GM21360 (cell line): ENCODE results near the gene NID1.
"Not testable (repeated sequence)": the region's sequence is repeated elsewhere in the genome, so short reads cannot be mapped to it uniquely, and the experiment has no call there.

ENCODE experiments used
- ATAC-seq: cut with Tn5 transposase; IDR thresholded peaks from one replicate; pipeline ENCODE4 v1.9.1; 2021; ENCODE audit warnings: mild to moderate bottlenecking, moderate library complexity; ENCODE audit not compliant: unreplicated experiment

The NID1 gene

DNA sequence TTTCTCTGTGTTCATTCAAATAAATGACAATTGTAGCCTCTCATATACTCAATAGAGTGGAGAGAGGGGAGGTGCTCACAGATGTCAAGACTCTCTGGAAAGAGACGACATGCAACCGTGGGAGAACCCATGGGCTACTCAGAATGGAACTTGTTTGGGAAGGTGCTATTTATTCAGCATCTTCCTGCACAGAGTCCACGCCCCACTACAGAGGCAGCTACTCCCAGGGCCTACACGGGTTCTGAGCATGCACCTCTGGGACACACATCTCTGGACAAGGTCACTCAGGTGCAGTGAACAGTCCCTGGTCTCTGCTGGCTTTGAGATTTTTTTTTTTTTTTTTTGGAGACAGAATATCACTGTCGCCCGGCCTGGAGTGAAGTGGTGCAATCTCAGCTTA is 64.1 kb downstream of the NID1 start:
- ATAC-seq = no peak

DNA sequence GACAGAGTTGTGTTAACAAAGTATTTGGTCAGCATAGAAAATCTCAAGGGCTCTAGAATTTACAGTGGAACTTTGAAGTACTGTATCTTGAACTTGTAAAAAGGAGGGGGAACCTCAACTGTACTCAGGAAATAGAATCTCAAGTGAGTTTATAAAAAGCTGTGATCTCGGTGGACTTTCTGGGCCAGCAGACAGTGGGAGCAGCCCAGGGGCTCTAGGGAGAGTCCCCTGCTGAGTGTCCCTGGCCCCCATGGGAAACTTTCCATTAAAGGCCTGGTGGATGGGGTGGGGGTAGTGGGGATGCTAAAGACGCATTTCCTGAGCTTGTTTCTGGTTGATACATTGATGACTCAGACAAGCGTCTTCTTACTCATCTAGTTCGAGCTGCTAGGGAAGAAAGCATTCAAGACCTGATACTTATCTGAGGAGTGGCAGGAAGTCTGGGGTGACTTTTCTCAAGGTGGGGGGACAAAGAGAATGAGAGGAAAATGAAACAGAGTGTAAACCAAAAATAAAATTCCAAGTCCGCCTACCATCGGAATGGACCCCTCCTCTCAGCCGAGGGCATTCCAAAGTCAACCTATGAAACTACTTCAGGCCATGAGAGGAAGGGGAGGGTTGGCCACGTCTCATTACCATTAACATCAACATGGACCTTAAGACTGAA is 65.5 kb downstream of the NID1 start:
- peak; percentile 77 for ATAC-seq

DNA sequence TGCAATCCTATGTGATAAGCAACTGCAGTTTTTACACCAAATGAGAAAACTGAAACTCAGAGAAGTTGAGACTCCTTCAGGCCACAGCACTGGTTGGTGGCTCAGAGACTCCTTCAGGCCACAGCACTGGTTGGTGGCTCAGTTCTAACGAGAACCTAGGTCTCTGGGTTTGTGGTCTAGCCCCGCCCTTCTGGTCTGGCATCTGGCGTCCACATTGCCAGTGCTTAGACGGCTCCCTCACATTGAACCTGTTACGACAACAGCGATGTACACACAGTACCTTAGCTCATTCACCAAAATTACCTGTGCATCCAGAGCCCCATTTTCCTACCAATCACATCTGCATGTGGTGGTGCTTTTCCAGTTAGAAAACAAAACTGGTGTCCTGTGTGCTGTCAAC is 66.1 kb downstream of the NID1 start:
- peak; percentile 40 for ATAC-seq

DNA sequence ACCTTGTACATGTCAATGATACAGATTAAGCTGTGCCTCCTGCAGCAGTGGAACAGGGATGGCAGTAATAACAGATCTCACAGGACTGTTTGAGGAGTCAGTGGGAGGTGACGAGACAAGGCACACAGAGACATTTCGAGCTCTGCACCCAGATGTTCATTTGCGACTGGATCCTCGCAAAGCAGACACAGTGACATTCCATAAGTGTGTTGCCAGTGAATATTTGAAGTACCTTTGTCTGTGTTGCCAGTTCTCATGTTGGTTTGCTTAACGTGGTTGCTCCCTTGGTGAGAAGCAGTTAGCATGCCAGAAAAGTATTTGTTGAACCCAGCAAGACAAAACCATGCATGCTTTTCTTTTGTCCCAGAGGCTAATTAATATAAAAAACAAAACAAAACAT is 67.0 kb downstream of the NID1 start:
- no peak for ATAC-seq

DNA sequence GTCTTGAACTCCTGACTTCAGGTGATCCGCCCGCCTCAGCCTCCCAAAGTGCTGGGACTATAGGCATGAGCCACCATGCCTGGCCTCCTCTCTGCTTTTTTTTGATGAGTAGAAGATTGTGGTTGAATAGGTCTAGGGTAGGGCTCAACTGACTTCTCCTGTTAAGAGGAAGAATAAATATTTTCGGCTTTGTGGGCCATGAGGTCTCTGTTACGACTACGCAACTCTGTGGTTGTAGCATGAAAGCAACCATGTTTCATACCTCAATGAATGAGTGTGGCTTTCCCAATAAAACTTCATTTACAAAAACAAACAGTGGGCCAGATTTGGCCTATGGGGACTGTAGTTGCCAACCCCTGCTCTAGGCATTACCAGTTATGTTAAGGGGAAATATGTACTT is 67.8 kb downstream of the NID1 start:
- ATAC-seq = no peak

DNA sequence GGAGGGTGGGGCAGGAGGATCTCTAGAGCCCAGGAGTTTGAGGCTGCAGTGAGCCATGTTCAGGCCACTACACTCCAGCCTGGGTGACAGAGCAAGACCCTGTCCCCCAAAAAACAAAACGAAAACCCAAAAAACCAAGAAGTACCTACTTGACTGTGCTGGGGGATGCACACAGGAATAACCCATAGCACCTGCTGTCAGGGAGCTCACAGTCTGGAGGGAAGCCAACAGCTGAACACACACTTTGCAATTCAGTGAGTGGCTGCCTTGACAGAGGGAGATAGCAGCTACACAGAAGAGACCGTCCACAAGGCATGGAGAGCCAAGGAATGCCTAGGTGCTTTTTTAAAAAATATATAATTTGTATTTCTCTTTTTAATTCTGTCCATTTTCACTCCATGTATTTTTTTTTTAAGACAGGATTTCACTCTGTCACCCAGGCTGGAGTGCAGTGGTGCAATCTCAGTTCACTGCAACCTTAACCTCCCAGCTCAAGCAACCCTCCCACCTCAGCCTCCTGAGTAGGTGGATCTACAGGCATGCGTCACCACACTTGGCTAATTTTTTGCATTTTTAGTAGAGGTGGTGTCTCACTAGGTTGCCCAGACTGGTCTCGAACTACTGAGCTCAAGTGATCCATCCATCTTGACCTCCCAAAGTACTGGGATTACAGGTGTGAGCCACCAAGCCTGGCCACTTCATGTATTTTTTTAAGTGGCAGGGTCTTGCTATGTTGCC is 68.7 kb downstream of the NID1 start:
- ATAC-seq = no peak

DNA sequence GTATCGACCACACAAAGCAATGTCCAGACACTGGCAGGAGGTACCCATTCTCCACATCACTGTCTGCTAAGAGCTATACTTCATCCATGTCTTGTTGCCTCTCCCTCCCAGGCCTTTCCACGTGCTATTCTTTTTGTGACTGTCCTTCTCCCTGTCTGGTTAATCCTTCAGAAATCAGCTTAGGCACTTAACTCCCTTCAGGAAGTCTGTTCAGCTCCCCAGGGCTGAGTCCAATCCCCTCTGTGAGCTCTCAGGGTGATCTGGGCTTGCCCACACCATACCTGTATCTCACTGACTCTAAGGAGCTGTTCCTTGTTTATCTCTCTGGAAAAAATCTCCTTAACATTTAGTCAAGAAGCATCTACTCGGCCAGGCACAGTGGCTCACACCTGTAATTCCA is 69.4 kb downstream of the NID1 start:
- ATAC-seq = no peak

DNA sequence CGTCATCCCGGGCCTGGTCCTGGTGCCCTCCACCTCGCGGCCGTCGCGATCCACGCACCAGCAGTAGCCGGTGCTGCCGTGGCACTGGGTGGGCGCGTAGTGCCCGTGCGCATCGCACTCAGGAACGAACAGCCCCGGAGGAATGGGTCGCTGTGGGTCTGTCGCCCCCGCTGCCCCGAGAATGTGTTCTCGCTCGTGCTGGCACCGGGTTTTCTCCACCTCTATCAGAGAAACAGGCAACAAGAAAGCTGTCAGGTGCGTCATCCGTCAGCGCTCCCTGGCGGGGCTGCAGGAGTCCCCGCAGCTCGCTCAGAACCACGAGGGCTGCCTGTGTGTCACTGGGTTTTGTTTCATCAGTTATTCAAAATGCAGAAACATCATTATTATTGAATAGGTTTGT is 71.2 kb downstream of the NID1 start:
- ATAC-seq = no peak

DNA sequence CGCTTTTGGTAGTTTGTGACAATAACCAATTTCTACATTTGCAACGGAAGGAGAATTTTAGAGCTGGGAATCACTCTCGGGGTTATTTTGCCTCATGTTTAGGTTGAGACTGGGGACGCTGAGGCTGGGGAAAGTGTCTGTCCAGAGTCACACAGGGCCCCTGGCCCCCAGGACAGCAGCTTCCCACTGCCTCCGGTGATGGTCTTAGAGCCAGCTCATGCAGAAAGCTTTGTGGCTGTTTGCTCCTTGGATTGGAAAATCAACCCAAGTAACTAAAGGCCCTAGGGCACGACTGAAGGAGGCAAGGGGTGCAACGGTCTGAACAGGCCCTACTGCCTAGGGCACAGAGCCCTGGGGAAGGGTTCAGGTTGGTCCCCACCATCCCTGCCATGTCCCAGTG is 72.0 kb downstream of the NID1 start:
- no peak for ATAC-seq

DNA sequence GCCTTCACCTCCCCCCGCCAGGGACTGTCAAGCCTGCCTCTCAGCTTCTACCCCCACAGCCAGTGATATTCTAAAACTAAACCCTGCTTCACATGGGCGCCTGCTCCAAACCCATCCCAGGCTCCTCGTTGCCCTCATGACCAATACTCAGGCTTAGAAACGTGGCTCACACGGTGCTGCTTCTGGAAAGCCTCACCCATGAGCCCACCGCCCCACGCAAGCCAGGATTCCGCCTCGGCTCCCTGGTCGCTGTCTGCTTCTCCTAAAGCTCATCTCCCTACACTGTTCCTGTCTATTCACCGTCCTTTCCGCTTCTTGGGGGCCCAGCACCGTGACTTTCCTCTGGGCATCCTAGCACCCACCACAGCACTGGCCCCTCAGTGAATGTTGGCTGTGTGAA is 72.5 kb downstream of the NID1 start:
- no peak for ATAC-seq

DNA sequence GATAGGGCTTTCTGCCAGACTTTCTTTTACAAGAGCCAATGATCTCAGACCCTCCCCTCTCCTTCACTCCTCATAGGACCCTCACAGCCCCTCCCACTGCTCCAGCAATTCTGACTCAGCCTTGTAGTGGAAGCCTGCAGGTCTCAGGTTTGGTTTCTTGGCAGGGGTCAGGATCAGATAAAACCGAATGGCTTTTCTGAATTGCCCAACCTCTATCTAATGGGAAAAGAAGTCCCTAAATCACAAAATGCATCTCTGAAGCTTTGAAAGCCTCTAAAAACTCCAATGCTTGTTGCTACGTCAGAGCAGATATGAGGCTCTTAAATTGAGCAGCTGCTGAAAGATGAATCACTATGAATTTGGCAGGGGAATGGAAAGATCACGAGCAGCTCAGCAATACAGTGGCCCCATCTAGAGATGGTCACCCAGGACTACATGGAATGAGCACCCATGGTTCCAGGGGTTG is 74.5 kb downstream of the NID1 start:
- ATAC-seq = no peak

DNA sequence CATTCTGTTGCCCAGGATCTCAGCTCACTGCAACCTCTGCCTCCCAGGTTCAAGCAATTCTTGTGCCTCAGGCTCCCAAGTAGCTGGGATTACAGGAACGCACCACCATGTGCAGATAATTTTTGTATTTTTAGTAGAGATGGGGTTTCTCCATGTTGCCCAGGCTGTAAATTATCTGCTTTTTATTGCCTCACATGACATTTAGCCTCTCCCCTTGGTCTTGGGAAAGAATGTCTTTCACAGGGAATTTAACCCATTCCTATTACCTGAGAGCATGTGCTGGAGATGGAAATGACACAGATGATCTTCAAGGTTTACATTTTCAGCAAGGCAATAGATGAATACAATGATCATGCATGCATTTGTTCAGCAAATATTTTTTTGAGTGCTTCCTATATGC is 75.8 kb downstream of the NID1 start:
- ATAC-seq = no peak

DNA sequence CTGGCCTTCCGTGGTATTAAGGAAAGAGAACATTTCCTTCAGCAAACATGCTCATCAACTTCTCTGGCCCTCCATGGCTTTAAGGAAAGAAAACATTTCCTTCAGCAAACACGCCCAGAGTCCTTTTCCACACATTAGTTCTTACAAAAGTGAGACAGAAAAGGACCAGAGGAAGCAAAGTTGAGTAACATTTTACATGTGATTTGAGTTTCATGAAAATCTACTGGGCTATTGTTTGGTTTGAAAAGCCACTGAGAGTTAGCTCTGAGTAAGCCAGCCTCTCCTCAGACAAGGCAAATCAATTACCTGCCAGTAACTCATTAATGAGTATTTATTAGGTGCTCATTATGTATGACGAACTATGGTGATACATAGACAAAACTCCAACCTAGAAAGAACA is 78.0 kb downstream of the NID1 start:
- ATAC-seq = no peak

DNA sequence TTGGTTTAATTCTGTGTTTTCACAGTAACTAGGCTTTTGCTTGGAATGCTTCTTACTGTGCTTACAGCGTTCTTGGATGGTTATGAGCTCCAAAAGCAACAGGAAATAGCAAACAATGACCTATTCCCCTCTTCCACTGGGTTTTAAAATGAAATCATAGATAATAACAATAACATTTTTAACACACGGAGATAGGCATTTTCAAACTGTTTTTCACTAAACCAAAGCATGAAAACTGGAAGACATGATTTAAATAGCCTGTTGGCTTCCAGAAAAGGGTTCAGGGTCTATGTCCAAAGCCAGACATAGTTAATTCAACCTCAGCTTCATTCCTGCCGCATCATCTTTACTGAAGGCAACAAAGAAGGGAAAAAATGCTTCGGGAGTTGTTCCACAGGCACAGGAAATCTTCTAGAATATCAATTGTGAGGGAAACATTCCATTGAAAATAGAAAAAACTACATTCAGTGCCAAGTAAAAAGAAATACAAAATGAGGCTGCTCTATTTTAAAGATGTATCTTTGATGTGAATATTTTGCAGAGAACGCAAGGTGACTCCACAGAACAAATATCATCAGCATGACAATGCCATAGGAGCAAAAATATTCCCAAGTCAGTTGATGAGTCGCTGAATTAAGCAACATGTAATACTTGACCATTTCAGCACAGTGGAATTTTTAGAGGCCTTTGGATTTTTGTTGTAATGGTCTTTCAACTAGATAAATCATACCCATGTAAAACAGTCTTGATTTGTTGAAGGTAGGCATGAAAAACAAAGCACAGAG is 80.7 kb downstream of the NID1 start:
- ATAC-seq = no peak

DNA sequence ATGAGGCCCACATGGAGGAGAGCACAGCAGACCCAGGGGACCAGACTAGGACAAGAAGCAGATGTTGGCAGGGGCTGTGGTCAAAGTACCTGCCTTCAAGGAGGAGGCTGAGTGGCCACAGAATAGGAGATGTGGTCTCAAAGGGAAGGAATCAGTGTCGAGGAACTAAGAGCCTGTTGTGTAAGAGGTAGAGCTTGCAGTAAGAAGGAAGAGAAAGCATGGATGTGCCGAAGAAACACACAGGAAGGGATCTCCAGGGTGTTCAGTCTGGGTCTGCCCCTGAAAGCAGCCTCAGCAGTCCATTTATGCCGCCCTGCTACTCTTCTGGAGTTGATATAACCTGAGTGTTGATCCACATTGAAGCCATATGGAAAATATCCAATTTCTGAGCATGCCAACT is 83.9 kb downstream of the NID1 start:
- no peak for ATAC-seq

DNA sequence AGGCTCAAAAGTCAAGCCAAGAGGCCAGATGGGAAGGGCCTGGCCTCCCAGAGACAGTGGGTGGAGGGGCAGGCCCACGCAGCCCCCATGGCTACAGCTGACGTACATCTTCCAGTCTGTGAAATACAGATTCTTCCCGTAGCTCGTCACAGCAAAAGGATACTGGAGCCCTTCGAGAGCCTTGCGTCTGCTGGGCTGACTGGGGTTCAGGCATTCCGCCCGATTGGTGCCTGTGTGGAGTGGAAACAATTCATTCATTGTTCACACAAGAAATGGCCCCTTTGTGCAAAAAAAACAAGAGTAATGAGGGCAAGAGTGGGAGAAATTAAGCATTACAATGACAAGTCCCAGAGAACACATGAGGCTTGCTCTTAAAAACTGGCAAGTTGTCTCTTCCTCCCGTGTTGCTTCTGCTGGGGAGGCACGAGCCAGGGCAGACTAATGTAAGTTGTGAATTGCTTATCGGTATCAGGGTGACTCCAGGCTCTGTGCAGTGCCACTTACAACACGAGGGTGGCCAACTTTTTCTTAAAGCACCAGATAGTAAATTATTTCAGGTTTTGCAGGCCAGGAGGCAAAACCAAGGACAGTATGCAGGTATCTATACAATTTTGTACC is 85.1 kb downstream of the NID1 start:
- no peak for ATAC-seq

DNA sequence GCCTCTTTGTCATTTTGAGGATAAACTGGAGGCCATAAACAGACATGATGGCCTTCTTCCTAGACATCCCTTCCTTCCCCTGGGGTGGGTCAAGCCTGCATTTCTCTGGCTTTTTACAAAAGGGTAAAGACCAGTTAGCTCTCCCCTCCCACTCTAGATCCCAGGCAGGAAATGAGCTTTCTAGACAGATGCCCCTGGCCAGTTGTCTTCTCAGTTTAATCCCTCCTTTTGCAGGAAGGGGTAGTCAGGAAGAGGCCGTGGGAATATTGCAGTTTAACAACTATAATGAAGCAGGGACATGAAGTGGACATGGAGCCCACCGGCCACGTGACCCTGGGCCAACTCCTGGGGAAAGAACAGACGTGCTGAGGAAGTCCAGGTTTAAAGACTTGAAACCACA is 85.7 kb downstream of the NID1 start:
- ATAC-seq = no peak

DNA sequence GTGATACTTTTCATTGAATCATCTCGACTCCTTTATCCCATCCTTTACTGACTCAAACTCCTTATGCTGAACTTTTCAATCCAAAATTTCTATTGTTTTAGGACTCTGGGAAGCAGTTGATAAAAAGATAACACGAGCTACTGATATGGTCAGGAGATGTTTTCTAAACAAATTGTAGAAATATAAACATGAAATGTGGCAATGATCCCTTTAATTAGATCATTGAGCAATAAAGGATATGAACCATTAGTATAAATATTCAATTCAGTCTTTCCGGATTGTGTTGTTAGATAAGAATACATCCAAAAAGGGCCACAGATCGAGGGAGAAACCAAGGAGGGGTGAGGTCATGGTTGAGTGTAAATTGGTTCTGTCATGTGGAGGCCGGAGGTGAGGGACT is 88.4 kb downstream of the NID1 start:
- ATAC-seq = no peak

DNA sequence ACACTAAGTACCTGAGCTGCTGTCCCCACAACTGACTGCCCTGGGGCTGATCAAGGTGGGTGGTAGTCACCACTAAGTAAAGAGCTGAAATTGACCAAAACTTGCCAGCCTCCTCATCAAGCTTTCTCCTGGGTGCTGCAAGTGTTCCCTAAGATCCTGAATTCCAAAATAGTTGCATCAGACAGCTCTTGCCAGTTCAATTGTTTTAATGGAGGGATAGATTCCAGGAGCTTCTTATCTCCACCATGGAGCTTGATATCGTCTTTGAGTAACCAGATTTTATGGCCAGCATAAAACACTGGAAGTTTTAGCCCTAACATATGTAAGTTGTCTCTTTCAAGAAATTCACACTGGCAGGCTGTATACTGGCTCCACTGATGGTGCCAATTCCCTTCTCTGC is 90.3 kb downstream of the NID1 start:
- ATAC-seq = no peak

DNA sequence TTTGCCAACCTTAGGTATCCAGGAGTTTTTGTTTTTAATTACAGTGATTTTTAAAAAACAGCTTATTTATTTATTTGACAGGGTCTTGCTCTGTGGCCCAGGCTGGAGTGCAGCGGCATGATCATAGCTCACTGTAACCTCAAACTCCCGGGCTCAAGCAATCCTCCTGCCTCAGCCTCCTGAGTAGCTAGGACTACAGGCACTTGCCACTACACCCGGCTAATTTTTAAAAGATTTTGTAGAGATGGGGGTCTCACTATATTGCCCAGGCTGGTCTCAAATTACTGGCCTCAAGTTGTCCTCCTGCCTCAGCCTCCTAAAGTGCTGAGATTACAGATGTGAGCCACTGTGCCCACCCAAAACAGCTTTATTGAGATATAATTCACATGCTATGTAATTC is 92.2 kb downstream of the NID1 start:
- not testable (repeated sequence) for ATAC-seq

DNA sequence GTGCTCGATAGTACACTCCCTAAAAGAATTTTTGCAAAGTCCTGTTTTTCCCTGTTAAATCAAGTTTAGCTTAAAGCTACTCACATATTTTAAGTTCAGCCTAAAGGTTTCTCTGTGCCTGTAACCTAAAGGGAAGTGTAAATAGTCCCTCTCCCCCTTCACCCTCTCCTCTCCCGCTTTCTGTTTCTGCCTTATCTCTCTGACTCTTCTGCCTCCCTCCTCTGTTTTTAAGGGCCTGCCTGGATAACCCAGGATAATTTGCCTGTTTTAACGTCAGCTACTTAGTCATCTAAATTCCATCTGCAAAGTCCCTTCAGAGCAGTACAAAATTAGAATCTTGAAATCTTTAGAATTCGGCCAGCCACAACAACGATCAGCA is 92.6 kb downstream of the NID1 start:
- peak; percentile 43 for ATAC-seq
